H9 (cell line): Measurements from ENCODE around the gene WRAP53. TPM values are rescaled to one million over a fixed set of nuclear protein-coding genes. Genes with fewer than 3 reads are reported as not detected.

Experiments used
- DNase-seq: peaks from one replicate; pipeline ENCODE4 v3.0.0-alpha.2; 2017
- H2AFZ ChIP-seq: one replicate; pipeline ENCODE4 v1.6.1; 2013; ENCODE audit warnings: mild to moderate bottlenecking, low read length, control low read depth, moderate library complexity
- H2AK5ac ChIP-seq: 2 replicates; pipeline ENCODE4 v1.6.1; 2013; ENCODE audit warnings: low read length, control low read depth, mixed read lengths; ENCODE audit not compliant: insufficient read length
- H2BK120ac ChIP-seq: one replicate; pipeline ENCODE4 v1.6.1; 2013; ENCODE audit warnings: low read depth, mild to moderate bottlenecking, low read length, control low read depth, inconsistent platforms; ENCODE audit not compliant: poor library complexity, severe bottlenecking
- H2BK12ac ChIP-seq: 2 replicates; pipeline ENCODE4 v1.6.1; 2013; ENCODE audit warnings: low read length, control low read depth, mixed read lengths, low read depth; ENCODE audit not compliant: insufficient read length
- H2BK15ac ChIP-seq: 2 replicates; pipeline ENCODE4 v1.6.1; 2013; ENCODE audit warnings: low read depth, low read length, control low read depth
- H2BK20ac ChIP-seq: one replicate; pipeline ENCODE4 v1.6.1; 2013; ENCODE audit warnings: low read depth, mild to moderate bottlenecking, low read length, control low read depth, inconsistent platforms; ENCODE audit not compliant: poor library complexity, severe bottlenecking
- H2BK5ac ChIP-seq: 2 replicates; pipeline ENCODE4 v1.6.1; 2013; ENCODE audit warnings: low read length, control low read depth, mixed read lengths; ENCODE audit not compliant: insufficient read length
- H3K14ac ChIP-seq: 2 replicates; pipeline ENCODE4 v1.6.1; 2013; ENCODE audit warnings: low read length, control low read depth; ENCODE audit not compliant: insufficient read depth
- H3K18ac ChIP-seq: 2 replicates; pipeline ENCODE4 v1.6.1; 2013; ENCODE audit warnings: low read depth, mild to moderate bottlenecking, mixed read lengths, low read length, control low read depth; ENCODE audit not compliant: insufficient read length
- H3K23ac ChIP-seq: 2 replicates; pipeline ENCODE4 v1.6.1; 2013; ENCODE audit warnings: low read length, control low read depth, mixed read lengths, low read depth; ENCODE audit not compliant: insufficient read length
- H3K23me2 ChIP-seq: 2 replicates; pipeline ENCODE4 v1.6.1; 2013; ENCODE audit warnings: low read depth, mild to moderate bottlenecking, mixed read lengths, low read length, control low read depth; ENCODE audit not compliant: insufficient read length, poor library complexity, severe bottlenecking
- H3K27ac ChIP-seq: 2 replicates; pipeline ENCODE4 v1.5.1; 2013; ENCODE audit warnings: low read length, control low read depth, mixed read lengths, low read depth; ENCODE audit not compliant: insufficient read length
- H3K27me3 ChIP-seq: 2 replicates; pipeline ENCODE4 v1.6.1; 2013; ENCODE audit warnings: low read length, control low read depth, inconsistent platforms; ENCODE audit not compliant: insufficient read depth
- H3K4ac ChIP-seq: 2 replicates; pipeline ENCODE4 v1.6.1; 2013; ENCODE audit warnings: low read depth, mild to moderate bottlenecking, control low read depth, inconsistent platforms, low read length, moderate library complexity
- H3K4me1 ChIP-seq: 2 replicates; pipeline ENCODE4 v1.6.1; 2013; ENCODE audit warnings: low read length, control low read depth, inconsistent platforms; ENCODE audit not compliant: insufficient read depth
- H3K4me2 ChIP-seq: 2 replicates; pipeline ENCODE4 v1.6.1; 2013; ENCODE audit warnings: low read length, control low read depth, mixed read lengths; ENCODE audit not compliant: insufficient read length, insufficient read depth
- H3K56ac ChIP-seq: 2 replicates; pipeline ENCODE4 v1.6.1; 2013; ENCODE audit warnings: low read depth, mild to moderate bottlenecking, mixed read lengths, low read length, control low read depth; ENCODE audit not compliant: insufficient read length
- H3K79me1 ChIP-seq: 2 replicates; pipeline ENCODE4 v1.6.1; 2013; ENCODE audit warnings: low read depth, mild to moderate bottlenecking, moderate library complexity, low read length, control low read depth, inconsistent platforms; ENCODE audit not compliant: insufficient read depth, poor library complexity, severe bottlenecking
- H3K79me2 ChIP-seq: 2 replicates; pipeline ENCODE4 v1.6.1; 2013; ENCODE audit warnings: low read length, control low read depth, inconsistent platforms; ENCODE audit not compliant: insufficient read depth
- H3K9ac ChIP-seq: 2 replicates; pipeline ENCODE4 v1.6.1; 2013; ENCODE audit warnings: low read length, control low read depth, mixed read lengths; ENCODE audit not compliant: insufficient read length; ENCODE audit errors: extremely low read depth
- H3K9me3 ChIP-seq: one replicate; pipeline ENCODE4 v1.6.1; 2013; ENCODE audit warnings: low read depth, low read length, inconsistent platforms; ENCODE audit not compliant: control insufficient read depth
- H3T11ph ChIP-seq: one replicate; pipeline ENCODE4 v1.6.1; 2013; ENCODE audit warnings: mild to moderate bottlenecking, low read length, control low read depth, inconsistent platforms
- H4K20me1 ChIP-seq: one replicate; pipeline ENCODE4 v1.6.1; 2013; ENCODE audit not compliant: control insufficient read depth, insufficient read length, insufficient read depth
- H4K5ac ChIP-seq: 2 replicates; pipeline ENCODE4 v1.6.1; 2013; ENCODE audit warnings: low read depth, mild to moderate bottlenecking, mixed read lengths, low read length, control low read depth; ENCODE audit not compliant: insufficient read length
- H4K8ac ChIP-seq: replicated peaks from 2 replicates; pipeline ENCODE4 v1.6.1; 2013; ENCODE audit warnings: low read length, control low read depth, mixed read lengths, low read depth; ENCODE audit not compliant: insufficient read length
- H4K91ac ChIP-seq: 2 replicates; pipeline ENCODE4 v1.6.1; 2013; ENCODE audit warnings: low read depth, mild to moderate bottlenecking, moderate library complexity, mixed read lengths, low read length, control low read depth; ENCODE audit not compliant: insufficient read length
- H3K27ac Mint-ChIP-seq, 3 experiments: 2 replicates in 2 of 3; 3 replicates in 1 of 3; pipeline ENCODE4 v1.8.0; 2020 to 2021; ENCODE audit warnings: mixed read lengths in 3 of 3, mild to moderate bottlenecking in 1 of 3, moderate library complexity in 1 of 3
- H3K27me3 Mint-ChIP-seq: 2 replicates; pipeline ENCODE4 v1.8.0; 2021; ENCODE audit warnings: low read depth, mild to moderate bottlenecking, moderate library complexity, mixed read lengths
- H3K36me3 Mint-ChIP-seq, 3 experiments: 2 replicates in 2 of 3; 3 replicates in 1 of 3; pipeline ENCODE4 v1.8.0; 2020 to 2021; ENCODE audit warnings: low read depth in 3 of 3, mixed read lengths in 3 of 3; ENCODE audit not compliant: insufficient read depth in 1 of 3
- H3K4me1 Mint-ChIP-seq, 2 experiments: 2 replicates each; pipeline ENCODE4 v1.8.0; 2020; ENCODE audit warnings: mixed read lengths in 2 of 2
- H3K4me3 Mint-ChIP-seq, 2 experiments: 2 replicates in 1 of 2; 3 replicates in 1 of 2; pipeline ENCODE4 v1.8.0; 2020 to 2021; ENCODE audit warnings: mild to moderate bottlenecking in 2 of 2, mixed read lengths in 2 of 2, moderate library complexity in 1 of 2
- H3K9me3 Mint-ChIP-seq, 2 experiments: 2 replicates in 1 of 2; 3 replicates in 1 of 2; pipeline ENCODE4 v1.8.0; 2020; ENCODE audit warnings: mild to moderate bottlenecking in 2 of 2, mixed read lengths in 2 of 2, moderate library complexity in 1 of 2
- CTCF ChIP-seq: fragments of 200-600 bp; sonication (generic); conservative IDR thresholded peaks from 3 replicates; pipeline ENCODE4 v1.8.0; 2021; ENCODE audit warnings: antibody characterized with exemption, mild to moderate bottlenecking
- WGBS: extraction: QIAGEN DNeasy Blood & Tissue Kit; methylation state at CpG from one replicate; pipeline ENCODE4 v1.1.7; 2013; ENCODE audit warnings: missing lambda C conversion rate, low lambda C conversion rate, mixed read lengths; ENCODE audit not compliant: insufficient read length; ENCODE audit errors: extremely low coverage; 5-methylcytosine and 5-hydroxymethylcytosine counted together
- total RNA-seq: library from RNA; stranded (reverse); gene quantifications from 2 replicates; pipeline ENCODE4 v1.2.1, GENCODE V29; 2021

Gene WRAP53
- total RNA-seq, 1 experiment from 2014 or later = 27.0 TPM

- Mint-ChIP-seq H3K36me3 (no peaks in the 10 kb centered on the region), H3K27ac (no peak overlapping the region; a peak in 1 of 7 replicates)
- H3K27me3 ChIP-seq = no peaks in the 10 kb centered on the region; the same call in 1 of the 2 replicates
These were observed 54.5 kb downstream of the WRAP53 start for GRCh38 chr17:7742729-7743128.

More at GRCh38 chr17:7742729-7743128, 54.5 kb downstream of the WRAP53 start:
- Histone ChIP-seq H2BK20ac (no peak overlapping the region), H2AK5ac (peak overlapping the region; percentile 55), H3K4me1 (no peaks in the 10 kb centered on the region), H3K4me2 (no peak overlapping the region), H3T11ph (no peak overlapping the region), H3K9ac (no peak overlapping the region), H2BK5ac (no peak overlapping the region), H3K14ac (no peak overlapping the region), H3K79me2 (no peaks in the 10 kb centered on the region), H2BK120ac (no peak overlapping the region), H4K8ac (no peak overlapping the region), H3K27ac (no peak overlapping the region), H3K23ac (no peak overlapping the region), H4K91ac (no peak overlapping the region), H4K5ac (no peak overlapping the region), H2BK12ac (no peak overlapping the region), H3K4ac (no peak overlapping the region), H3K18ac (no peak overlapping the region), H4K20me1 (no peaks in the 10 kb centered on the region), H2AFZ (no peak overlapping the region), H3K56ac (no peak overlapping the region), H3K23me2 (peaks cover 2% of the 10 kb centered on the region), H3K79me1 (no peaks in the 10 kb centered on the region), H2BK15ac (no peak overlapping the region), H3K9me3 (no peaks in the 10 kb centered on the region)
- Mint-ChIP-seq H3K27me3 (peaks cover 26% of the 10 kb centered on the region), H3K4me1 (peaks cover 0 to 4% of the 10 kb centered on the region in 2 experiments; a peak in 2 of 4 replicates), H3K9me3 (no peaks in the 10 kb centered on the region), H3K4me3 (no peak overlapping the region)
- no peak for DNase-seq
- WGBS = no CpG with 5 or more reads among the region's 10 CpGs
- no peak for TF ChIP-seq CTCF
